ENCODE measurements around the gene WDR75.

GRCh38 chr2:189504238-189504637 lies 63.0 kb downstream of the WDR75 start:
- TF ChIP-seq, protein P1, sequence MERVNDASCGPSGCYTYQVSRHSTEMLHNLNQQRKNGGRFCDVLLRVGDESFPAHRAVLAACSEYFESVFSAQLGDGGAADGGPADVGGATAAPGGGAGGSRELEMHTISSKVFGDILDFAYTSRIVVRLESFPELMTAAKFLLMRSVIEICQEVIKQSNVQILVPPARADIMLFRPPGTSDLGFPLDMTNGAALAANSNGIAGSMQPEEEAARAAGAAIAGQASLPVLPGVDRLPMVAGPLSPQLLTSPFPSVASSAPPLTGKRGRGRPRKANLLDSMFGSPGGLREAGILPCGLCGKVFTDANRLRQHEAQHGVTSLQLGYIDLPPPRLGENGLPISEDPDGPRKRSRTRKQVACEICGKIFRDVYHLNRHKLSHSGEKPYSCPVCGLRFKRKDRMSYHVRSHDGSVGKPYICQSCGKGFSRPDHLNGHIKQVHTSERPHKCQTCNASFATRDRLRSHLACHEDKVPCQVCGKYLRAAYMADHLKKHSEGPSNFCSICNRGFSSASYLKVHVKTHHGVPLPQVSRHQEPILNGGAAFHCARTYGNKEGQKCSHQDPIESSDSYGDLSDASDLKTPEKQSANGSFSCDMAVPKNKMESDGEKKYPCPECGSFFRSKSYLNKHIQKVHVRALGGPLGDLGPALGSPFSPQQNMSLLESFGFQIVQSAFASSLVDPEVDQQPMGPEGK (CRISPR knock-in tag; IDR thresholded peaks at IDR 0.05; ENCODE audit: borderline replicate concordance): no peak
- TF ChIP-seq RARB (CRISPR knock-in tag; IDR thresholded peaks at IDR 0.05) (no peak), CSRNP3 (CRISPR knock-in tag; IDR thresholded peaks at IDR 0.05) (no peak)

All from SK-N-SH treated with all-trans-retinoic acid at 6 μM for 48 hours (cell line).